ENCODE results near the gene ASIC5. TPM values are rescaled to one million over a fixed set of nuclear protein-coding genes. Genes with fewer than 3 reads are reported as not detected.

The ASIC5 gene
- total RNA-seq, 1 donor = not detected

GRCh38 chr4:155795991-155796390 lies 70.1 kb downstream of the ASIC5 start:
- DNase-seq (ENCODE audit: low read depth) = no peak
- TF ChIP-seq CTCF (IDR thresholded peaks at IDR 0.05; ENCODE audit: insufficient read depth, low read depth, low read length) = peak; percentile 57
- no peak overlapping the region for H3K4me3 ChIP-seq (ENCODE audit: low read depth, low read length)

- no peak for DNase-seq (ENCODE audit: low read depth)
- no peak for TF ChIP-seq CTCF (IDR thresholded peaks at IDR 0.05; ENCODE audit: insufficient read depth, low read depth, low read length)
- H3K4me3 ChIP-seq (ENCODE audit: low read depth, low read length) = no peak overlapping the region
Measured at GRCh38 chr4:155794589-155795236, 71.4 kb downstream of the ASIC5 start.

GRCh38 chr4:155789982-155790381 lies 76.1 kb downstream of the ASIC5 start:
- DNase-seq (ENCODE audit: low read depth) = no peak
- TF ChIP-seq CTCF (IDR thresholded peaks at IDR 0.05; ENCODE audit: insufficient read depth, low read depth, low read length) = no peak
- no peak overlapping the region for H3K4me3 ChIP-seq (ENCODE audit: low read depth, low read length)

GRCh38 chr4:155789391-155789790 lies 76.7 kb downstream of the ASIC5 start:
- peak; percentile 16 for DNase-seq (ENCODE audit: low read depth)
- no peak for TF ChIP-seq CTCF (IDR thresholded peaks at IDR 0.05; ENCODE audit: insufficient read depth, low read depth, low read length)
- peak overlapping the region; percentile 21 for H3K4me3 ChIP-seq (ENCODE audit: low read depth, low read length)

- TF ChIP-seq CTCF (IDR thresholded peaks at IDR 0.05; ENCODE audit: insufficient read depth, low read depth, low read length) = peak; percentile 95
- H3K4me3 ChIP-seq (ENCODE audit: low read depth, low read length) = no peak overlapping the region
- DNase-seq (ENCODE audit: low read depth) = peak; percentile 72
Measured at GRCh38 chr4:155787113-155787710, 78.9 kb downstream of the ASIC5 start.

GRCh38 chr4:155785828-155786227 lies 80.2 kb downstream of the ASIC5 start:
- no peak overlapping the region for H3K4me3 ChIP-seq (ENCODE audit: low read depth, low read length)
- no peak for DNase-seq (ENCODE audit: low read depth)
- no peak for TF ChIP-seq CTCF (IDR thresholded peaks at IDR 0.05; ENCODE audit: insufficient read depth, low read depth, low read length)

Data from fibroblast of villous mesenchyme (primary cell).